HG03108 (cell line): Measurements from ENCODE around the gene ARHGAP9.
A peak's percentile ranks its signal among the peaks of the same experiment; 100 is the strongest.
"Not testable (repeated sequence)": the region's sequence is repeated elsewhere in the genome, so short reads cannot be mapped to it uniquely, and the experiment has no call there.

ENCODE experiments used
- ATAC-seq: cut with Tn5 transposase; IDR thresholded peaks from one replicate; pipeline ENCODE4 v1.9.1; 2021; ENCODE audit warnings: moderate library complexity; ENCODE audit not compliant: unreplicated experiment

The ARHGAP9 gene

DNA sequence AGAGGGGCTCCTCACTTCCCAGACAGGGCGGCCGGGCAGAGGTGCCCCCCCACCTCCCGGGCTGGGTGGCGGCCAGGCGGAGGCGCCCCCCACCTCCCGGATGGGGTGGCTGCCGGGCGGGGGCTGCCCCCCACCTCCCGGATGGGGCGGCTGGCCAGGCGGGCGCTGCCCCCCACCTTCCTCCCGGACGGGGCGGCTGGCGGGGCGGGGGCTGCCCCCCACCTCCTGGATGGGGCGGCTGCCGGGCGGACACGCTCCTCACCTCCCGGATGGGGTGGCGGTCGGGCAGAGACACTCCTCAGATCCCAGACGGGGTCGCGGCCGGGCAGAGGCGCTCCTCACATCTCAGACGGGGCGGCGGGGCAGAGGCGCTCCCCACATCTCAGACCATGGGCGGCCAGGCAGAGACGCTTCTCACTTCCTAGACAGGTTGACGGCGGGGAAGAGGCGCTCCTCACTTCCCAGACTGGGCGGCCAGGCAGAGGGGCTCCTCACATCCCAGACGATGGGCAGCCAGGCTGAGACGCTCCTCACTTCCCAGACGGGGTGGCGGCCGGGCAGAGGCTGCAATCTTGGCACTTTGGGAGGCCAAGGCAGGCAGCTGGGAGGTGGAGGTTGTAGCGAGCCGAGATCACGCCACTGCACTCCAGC lies 15.5 kb upstream of the ARHGAP9 start:
- ATAC-seq = not testable (repeated sequence)

DNA sequence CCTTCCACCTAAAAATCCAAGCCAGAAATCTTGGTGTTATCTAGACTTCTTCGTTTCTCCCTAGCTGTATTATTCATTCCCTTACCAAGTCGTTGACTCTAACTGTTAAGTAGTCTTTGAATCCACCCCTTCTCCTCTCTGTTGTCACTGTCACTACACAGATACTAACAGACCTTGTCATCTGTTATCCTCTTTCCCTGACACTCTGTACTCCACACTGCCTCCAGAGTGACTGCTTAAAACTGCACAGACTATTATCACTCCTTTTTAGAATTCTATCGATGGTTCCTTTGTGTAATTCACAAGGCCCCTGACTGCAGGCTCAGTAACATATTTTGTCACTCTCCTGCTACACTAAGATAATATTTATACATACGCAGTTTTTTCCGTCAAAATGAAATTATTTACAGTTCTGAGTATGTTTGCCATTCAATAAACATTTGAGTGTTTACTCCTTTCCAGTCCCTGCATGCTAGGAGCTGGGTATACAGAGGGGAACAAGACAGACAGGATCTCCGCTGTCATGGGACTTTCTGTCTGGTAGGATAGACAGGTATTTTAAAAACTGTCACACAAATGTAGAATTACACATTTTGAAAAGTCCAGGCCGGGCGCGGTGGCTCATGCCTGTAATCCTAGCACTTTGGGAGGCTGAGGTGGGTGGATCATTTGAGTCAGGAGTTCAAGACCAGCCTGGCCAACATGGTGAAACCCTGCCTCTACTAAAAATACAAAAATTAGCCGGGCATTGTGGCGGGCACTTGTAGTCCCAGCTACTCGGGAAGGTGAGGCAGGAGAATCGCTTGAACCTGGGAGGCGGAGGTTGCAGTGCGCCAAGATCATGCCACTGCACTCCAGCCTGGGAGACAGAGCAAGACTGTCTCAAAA lies 12.0 kb upstream of the ARHGAP9 start:
- no peak for ATAC-seq

DNA sequence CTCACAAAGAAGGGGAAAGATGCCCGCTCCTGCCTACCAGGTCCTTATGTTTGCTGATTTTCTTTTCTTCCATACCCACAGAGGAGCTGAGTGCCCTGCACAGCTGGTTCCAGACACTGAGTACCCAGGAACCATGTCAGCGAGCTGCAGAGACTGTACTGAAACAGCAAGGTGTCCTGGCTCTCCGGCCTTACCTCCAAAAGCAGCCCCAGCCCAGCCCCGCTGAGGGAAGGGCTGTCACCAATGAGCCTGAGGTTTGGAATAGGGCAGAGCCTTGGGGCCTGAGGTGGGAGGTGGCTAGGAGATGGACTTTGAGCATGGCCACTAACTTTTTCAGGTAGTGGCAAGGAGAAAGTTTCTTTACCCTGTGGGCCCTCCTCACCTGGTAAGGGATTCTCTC lies 10.5 kb upstream of the ARHGAP9 start:
- ATAC-seq = no peak

DNA sequence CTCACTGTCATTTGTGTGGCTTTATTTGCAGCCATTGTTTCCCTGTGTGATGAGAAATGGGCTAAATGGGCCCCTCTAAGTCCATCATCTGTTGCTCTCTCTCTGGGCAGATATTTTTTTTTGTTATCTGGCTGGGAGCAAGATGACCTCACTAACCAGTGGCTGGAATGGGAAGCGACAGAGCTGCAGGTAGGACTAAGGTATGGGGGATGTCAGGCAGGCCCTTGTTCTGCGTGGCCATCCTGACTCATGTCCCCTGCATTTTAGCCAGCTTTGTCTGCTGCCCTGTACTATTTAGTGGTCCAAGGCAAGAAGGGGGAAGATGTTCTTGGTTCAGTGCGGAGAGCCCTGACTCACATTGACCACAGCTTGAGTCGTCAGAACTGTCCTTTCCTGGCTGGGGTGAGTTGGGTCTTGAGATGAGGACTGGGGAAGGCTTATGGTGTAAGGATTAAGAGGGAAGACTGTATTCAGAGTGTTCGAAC lies 9.5 kb upstream of the ARHGAP9 start:
- no peak for ATAC-seq

DNA sequence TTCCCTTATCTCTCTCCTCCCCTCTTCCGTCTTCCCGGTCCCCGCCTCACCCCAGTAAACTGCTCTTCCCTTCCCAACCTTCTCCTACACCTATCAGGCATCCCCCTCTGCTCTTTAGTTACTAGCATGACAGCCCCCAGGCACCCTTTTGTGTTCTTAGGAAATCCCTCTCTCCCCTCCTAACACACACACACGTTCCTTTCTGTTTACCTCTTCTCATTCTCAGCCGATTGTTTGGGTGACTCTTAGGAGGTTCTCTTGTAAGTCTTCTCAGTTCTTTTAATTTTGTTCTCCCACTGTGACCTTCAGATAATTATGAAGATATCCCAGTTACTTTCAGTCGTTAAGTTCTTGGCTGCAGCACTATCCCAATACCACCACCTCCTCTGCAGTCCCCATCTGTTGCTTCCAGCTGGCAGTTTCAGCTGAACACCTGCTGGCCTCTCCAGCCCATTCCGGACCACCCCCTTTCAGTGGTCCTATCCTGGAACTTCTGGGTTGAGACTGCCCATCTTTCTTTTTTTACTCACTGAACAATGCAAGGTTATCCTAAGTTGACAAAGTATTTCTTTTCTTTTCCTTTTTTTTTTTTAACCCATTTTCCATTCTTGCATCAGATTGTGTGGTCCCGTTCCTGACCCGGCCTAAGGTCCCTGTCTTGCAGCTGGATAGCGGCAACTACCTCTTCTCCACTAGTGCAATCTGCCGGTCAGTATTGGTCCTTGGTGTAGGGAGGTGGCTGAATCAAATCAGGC lies 8.9 kb upstream of the ARHGAP9 start:
- ATAC-seq = no peak

DNA sequence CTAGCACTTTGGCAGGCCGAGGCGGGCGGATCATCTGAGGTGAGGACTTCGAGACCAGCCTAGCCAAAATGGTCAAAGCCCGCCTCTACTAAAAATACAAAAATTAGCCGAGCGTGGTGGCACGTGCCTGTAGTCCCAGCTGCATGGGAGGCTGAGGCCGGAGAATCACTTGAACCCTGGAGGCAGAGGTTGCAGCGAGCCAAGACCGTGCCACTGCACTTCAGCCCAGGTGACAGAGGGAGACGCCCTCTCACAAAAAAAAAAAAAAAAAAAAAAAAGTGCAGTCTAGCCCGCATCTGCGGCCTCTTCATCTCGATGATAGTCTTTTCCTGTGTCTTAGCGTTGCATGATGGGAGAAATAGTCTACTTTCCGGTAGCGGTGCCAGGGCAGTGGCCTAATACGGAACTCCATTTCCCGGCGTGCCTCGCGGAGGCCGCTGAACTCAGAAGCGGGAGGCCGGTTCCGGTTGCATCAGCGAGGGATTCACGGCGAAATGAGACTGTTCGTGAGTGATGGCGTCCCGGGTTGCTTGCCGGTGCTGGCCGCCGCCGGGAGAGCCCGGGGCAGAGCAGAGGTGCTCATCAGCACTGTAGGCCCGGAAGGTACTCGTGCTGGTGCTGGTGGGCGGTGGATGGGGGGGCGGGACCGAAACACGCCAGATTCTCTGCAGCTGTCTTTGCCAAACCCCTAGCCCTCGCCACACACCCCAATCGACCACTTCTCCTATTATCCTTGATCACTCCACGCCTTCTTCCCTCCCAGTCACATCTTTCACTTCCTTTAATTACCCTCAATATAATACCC lies 8.1 kb upstream of the ARHGAP9 start, which contains the start of gene MARS1:
TSS of gene MARS1 (plus strand) at position 472 of the 805 bp plus-strand sequence. CDS start at position 495, 23 bp downstream.
- peak; percentile 98 for ATAC-seq

DNA sequence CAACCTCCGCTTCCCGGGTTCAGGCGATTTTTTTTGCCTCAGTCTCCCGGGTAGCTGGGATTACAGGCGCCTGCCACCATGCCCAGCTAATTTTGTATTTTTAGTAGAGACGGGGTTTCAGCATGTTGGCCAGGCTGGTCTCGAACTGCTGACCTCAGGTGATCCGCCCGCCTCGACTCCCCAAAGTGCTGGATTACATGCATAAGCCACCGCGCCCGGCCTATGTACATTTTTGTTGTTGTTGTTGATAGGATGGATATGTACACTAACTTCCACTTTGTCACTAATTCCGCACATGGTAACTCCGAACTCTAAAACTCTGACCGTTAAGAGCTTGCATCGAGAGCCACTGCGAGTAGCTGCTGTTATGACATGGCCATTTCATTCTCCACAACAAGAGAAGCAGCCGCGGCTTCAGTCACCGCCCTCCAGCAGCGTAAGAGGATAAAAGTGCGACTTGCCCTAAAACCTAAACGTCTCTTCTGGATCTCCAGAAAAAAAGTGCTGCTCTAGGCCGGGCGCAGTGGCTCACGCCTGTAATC lies 7.5 kb upstream of the ARHGAP9 start:
- ATAC-seq = no peak

DNA sequence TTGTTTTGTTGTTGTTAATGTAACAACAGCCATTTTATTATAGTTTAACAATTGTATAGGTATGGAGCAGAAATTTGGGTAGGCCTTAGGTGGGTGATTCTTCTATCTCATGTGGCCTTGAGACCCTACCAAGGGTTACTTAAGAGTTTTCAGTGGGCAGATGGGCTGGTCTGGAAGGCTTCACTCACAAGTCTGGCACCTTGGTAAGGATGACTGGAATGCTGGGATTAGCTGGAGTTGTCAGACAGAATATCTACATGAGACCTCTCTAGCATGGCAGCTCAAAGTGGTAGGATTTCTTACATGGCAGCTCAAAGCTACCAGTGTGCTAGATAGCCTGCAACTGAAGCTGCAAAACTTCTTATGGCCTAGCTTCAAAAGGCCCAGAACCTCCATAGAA lies 6.0 kb upstream of the ARHGAP9 start:
- ATAC-seq = no peak

DNA sequence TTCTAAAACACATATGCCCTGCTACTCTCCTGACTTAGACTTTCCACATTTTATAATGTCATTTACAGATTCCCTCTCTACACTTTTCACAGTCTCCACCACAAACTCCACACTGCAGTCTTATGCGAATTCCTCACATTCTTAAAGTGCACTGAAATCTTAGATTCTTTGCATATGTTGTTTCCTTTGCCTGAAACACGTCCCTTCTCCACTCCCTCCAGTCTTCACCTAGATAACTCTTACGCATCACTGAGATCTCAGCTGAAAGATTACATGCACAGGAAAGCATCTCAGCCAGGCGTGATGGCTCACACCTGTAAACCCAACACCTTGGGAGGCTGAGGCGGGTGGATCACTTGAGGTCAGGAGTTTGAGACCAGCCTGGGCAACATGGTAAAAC lies 3.8 kb upstream of the ARHGAP9 start:
- no peak for ATAC-seq

DNA sequence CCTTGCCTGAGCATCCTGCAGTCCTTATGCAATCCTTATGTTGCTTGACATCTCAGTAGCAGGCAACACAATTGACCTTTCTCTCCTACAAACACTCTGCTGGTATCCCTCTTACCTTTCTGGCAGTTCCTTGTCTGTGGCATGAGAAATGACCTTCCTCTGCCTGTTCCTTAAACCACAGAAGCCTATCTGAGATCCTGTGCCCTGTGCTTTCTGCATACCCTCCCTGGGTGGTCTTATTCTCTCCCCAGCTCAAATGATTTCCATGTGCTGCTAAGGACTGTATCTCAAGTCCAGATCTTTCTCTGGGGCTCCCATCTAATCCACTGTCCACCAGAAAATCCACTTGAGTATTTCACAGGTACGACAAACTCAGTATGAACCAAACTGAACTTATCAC lies 2.0 kb upstream of the ARHGAP9 start:
- ATAC-seq = no peak

DNA sequence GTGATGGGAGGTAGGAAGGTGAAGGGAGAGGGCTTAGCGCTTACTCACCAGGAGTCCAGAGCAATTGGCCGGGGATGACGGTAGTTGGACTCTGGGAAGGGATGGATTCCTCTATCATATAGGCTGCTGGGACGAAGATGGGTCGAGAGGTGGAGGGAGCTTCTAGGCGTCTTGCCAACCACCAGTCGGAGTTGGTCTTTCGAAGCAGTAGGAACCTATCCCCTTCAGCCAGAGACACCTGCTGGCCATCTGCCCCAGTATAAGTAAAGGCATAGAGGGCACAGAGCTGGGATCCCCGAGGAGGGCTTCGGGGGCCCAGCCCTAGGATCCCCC lies 657 bp downstream of the ARHGAP9 start:
- ATAC-seq = no peak

DNA sequence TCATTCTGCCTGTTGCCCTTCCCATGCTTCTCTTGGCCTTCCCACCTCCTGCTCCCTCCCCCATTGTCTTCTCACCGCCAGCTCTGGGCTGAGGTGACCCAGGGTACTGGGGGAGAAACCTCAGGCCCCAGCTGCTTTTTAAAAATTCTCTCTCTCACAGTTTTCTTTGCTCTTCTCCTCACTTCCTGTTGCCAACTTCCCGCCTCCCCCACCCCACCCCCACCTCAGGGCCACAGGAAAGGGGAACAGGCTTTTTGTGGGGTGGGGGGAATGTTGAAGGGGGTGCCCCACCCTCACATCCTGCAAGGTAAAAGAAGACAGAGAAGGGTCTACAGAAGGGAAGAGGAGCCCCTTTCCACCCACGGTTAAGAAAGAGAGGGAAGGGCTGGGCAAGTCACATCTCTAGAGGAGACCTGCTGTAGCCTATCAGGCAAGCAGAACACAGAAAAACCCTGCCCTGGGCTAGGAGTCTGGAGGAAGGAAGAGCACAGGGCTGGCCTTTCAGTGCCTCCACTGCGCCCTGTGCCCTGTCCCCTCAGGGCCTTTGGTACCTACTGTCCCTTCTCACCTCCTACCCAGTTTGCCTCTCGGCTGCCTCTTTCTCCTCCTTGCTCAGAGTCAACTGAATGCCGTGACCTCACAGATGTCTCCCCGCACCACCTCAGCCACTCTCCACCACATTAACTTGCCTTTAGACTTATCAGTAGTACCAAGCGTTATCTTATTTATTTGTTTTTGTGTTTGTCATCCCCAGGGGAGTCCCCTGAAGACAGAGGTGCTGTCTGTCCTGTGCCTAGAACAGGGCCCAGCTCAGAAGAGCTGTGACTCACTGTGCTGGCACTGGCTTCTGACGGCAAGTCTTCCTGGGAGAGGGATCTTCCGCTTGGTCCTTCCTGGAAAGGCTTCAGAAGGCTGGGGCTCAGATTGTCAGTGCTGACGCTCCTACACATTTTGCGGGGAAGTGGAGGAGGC lies 1.7 kb downstream of the ARHGAP9 start:
- peak; percentile 29 for ATAC-seq

DNA sequence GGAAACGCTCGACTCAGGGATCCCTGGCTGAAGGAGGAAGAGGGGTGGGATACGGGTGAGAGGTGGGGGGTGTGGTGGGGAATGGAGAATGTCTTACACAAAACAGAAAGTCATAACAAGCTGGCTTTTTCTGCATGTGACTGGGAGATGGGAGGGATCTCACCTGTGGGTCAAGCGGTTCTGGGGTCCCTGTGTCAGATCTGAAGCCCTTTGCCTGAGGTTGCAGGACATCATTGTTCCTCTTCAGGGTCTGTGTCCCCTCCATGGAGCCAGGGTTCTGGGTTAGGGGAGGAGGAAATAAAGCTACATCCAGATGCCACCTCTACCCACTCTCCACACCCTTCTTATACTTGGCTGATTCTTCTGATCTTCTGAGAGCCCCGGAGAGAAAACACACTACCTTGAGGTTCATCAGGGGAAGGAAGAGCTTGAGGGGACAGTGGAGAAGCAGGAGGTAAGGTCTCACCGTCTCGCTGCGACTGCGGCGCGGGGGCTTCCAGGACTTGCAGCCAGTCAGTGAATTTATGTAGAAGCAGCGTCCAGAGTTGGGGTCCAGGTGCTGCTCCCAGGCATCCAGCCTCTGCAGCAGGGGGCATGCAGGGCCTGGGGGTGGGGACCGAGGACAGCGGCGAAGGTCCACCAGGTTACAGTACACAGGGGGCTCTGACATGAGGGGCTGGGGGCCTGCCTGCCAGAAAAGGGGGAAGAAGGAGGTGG lies 2.5 kb downstream of the ARHGAP9 start:
- ATAC-seq = no peak

DNA sequence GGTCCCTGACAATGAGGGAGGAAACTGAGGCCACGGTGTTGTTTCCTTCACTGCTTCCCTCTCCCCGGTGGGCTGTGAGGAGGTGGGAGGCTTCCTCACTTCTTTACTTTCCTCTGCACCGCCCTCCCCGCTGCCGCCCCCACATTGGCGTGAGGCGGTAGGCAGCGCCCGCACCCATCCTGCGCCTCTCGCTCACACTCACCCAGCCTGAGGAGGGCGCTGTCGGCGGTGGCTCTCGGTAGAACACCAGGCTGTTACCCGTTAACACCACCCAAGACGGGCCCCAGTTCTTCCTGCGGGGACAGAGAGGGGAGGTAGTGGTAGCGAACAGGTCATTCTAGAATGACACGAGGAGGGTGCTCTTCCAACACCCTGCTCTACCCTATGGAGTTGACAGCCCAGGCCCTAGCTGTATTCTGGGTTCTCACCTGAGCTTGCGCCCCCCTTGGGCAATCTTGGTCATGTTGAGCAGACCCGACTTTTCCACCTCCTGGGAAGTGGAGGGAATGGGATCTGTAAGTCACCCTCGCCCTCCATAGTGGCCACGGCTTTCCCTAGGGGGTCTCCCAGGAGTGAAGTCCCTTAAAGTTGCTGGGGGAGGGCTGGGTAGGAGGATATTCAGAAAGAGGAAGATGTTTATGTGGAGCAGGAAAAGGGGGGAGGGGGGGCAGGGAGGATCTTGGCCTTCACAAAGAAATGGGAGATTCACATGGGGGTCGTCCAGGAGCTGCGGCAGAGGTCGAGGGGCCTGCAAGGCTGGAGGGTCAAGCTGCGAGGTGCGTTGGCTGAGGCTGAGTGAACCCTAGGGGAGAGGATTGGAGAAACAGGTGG lies 3.3 kb downstream of the ARHGAP9 start:
- peak; percentile 33 for ATAC-seq

DNA sequence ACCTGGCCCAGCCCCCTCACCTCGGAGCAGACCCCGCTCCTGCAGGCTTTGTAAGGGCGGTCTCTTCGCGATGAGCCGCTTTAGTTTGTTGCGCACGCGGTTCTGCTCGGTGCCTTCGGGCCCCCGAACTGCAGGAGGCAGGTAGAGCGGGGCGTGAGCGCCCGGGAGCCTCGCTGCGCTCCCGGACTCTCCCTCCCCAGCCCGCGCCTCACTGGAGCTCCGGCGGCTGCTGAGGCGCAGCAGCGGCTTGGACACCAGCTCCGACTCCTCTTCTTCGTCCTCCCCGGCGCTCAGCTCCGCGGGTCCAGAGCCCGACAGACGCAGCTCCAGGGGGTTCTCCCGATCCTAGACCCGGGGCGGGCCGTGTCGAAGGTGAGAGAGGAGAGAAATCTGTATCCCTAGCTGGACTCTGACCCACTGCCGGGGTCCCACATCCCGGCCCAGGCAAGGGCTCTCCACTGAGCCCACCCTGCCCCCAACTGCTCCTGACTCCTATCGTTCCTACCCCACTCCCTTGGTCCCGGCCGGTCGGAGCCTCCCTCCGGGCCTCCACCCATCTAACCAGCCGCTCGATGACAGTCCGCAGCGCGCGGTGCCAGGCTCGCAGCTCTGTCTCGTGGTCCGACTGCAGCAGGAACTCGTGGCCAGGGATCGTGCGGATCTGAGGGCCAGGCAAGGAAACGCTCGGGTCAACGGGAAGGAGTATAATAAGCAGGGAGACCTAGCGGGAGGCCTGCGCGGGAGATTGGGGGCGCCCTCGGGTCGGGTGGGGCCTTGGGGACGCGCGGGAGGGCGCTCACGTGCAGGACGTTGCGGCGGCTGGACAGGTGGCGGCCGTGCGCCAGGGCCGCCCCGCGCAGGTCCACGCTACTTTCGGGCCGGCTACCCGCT lies 4.2 kb downstream of the ARHGAP9 start:
- ATAC-seq = no peak

DNA sequence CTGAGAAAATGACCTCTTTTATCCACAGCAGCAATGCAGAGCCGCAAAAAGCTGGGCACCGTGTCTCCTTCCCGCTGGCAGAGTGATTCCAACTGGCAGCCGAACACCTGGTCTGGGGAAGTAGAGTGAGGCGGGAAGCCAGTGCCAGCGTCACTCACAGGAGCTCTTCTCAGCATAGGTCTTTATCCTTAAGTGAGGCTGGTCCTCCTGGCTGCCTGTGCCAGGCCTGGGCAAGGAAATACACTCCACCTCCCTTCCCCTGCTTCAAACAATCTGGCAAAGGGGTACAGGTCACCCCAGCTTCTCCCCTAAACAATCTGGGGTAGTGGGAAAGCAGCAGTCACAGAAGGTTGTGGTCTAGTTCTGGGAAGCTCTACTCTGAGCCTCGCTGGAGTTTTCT lies 4.8 kb downstream of the ARHGAP9 start:
- no peak for ATAC-seq

DNA sequence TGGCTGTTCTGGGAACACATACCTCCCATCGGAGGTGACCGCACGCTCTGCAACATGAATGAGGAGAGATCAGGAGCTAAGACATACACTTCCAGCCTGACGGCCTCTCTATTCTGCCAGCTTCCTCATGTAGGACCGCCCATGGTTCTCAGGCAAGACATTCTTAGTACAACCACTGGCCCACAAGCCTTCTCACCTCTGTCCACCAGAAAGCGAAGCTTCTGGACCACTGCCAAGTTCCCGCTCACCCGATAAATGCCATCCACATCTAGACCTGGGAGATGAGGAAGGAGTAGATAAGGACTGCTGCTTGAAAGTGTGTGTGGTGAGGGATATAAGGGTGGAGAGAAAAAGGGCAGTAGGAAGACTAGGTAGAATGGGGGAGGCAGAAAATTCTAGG lies 5.2 kb downstream of the ARHGAP9 start:
- ATAC-seq = no peak
